ENCODE data around the gene DYRK1B.
"Not testable (repeated sequence)": the region's sequence is repeated elsewhere in the genome, so short reads cannot be mapped to it uniquely, and the experiment has no call there.

DYRK1B gene

DNA sequence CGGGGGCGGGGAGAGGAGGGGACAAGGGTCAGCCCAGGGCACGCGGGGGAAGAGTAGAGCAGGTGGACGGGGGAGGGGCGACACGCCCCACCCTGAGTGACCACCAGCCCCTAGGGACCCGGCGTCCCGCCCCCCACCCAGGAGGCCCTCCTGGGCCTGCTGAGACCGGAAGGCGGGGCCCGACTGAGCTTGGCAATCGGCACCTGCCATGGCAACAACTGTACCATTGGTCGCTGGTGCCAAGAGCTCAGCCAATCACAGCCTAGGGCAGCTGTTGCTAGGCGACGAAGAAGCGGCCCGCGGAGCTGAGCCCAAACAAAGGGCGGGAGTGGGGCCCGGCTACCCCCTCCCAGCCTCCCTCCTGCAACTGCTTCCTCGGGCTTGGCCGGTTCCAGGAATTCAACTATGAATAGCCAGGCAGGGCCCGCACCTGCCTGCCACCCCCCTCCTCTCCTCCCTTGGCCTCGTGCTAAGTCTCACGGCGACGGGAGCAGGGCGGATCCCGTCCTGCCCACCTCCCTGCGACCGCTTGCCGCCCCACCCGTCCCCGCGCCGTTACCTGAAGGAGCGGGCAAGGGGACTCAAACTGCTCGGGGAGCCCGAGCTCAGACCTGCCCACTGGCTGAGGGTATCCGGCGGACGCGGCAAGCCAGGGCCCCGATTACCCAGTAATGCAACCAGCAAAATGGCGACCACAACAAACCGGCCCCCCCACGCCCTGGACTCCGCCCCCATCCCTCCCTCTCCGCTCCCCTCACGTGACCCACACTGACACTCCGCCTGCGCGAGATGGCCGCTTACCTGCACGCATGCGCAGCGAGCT lies at the start of gene DYRK1B:
Gene DYRK1B (minus strand): TSS at position 699 of the 823 bp plus-strand sequence. CDS start 2,295 bp downstream, outside the sequence.
- H3K4me1 ChIP-seq (ENCODE audit: control insufficient read depth in 2 of 2, insufficient read depth in 2 of 2, low read length in 2 of 2): peaks cover 14% of the 10 kb centered on the region in 2 donors
- H3K9ac ChIP-seq (ENCODE audit: low read depth in 1 of 2, low read length in 2 of 2): peak within 1 kb of the TSS; percentile 60 to 84
- peak within 1 kb of the TSS; percentile 86 for H3K27ac ChIP-seq (ENCODE audit: low read depth in 2 of 2, low read length in 2 of 2)
- no peaks in the 10 kb centered on the region for H3K9me3 ChIP-seq (ENCODE audit: control insufficient read depth in 2 of 2, low read length in 2 of 2)
- peak within 1 kb of the TSS; percentile 88 for H3K4me3 ChIP-seq (ENCODE audit: low read length in 2 of 2)
- no peaks in the 10 kb centered on the region for H3K27me3 ChIP-seq (ENCODE audit: control insufficient read depth in 2 of 2, insufficient read depth in 2 of 2, low read length in 2 of 2)
- peaks cover 42 to 47% of the 10 kb centered on the region in 2 donors for H3K36me3 ChIP-seq (ENCODE audit: control insufficient read depth in 2 of 2, insufficient read depth in 2 of 2, low read length in 2 of 2)

GRCh38 chr19:39882645-39883044 lies 48.7 kb upstream of the DYRK1B start:
- H3K27ac ChIP-seq (ENCODE audit: low read depth in 2 of 2, low read length in 2 of 2); H3K4me3 ChIP-seq (ENCODE audit: low read length in 2 of 2); H3K4me1 ChIP-seq (ENCODE audit: control insufficient read depth in 2 of 2, insufficient read depth in 2 of 2, low read length in 2 of 2); H3K9ac ChIP-seq (ENCODE audit: low read depth in 1 of 2, low read length in 2 of 2); H3K27me3 ChIP-seq (ENCODE audit: control insufficient read depth in 2 of 2, insufficient read depth in 2 of 2, low read length in 2 of 2); H3K9me3 ChIP-seq (ENCODE audit: control insufficient read depth in 2 of 2, low read length in 2 of 2): not testable (repeated sequence)
- peaks cover 4 to 17% of the 10 kb centered on the region in 2 donors for H3K36me3 ChIP-seq (ENCODE audit: control insufficient read depth in 2 of 2, insufficient read depth in 2 of 2, low read length in 2 of 2)

DNA sequence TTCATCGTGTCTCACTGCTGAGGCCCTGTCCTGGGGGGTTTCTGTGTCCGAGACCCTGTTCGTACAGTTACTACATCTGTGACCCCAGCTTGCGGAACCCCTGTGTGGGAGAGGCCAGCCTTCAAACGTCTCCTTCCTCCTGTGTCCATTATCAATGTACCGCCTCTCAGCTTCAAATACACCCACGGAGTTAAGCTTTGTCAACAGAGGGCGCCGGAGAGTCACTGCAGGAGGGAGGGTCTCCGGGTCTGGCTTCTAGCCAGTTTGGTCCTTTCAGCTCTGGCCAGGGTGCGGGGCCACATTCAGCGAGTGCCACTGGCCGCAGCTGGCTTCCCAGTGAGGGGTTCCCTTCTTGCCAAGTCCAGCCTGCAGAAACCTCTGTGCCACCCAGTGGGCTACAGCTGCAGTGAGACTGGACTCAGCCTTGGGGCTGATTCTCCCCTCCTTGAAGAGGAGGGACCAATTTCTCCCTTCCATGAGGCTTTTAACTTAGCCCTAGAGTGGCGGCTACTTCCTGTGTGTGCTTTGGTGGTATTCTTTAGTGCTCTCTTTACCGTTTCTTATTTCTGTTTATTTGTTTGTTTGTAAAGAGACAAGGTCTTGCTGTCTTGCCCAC lies 47.6 kb upstream of the DYRK1B start:
- H3K27me3 ChIP-seq (ENCODE audit: control insufficient read depth in 2 of 2, insufficient read depth in 2 of 2, low read length in 2 of 2); H3K4me1 ChIP-seq (ENCODE audit: control insufficient read depth in 2 of 2, insufficient read depth in 2 of 2, low read length in 2 of 2); H3K27ac ChIP-seq (ENCODE audit: low read depth in 2 of 2, low read length in 2 of 2); H3K4me3 ChIP-seq (ENCODE audit: low read length in 2 of 2); H3K9ac ChIP-seq (ENCODE audit: low read depth in 1 of 2, low read length in 2 of 2); H3K9me3 ChIP-seq (ENCODE audit: control insufficient read depth in 2 of 2, low read length in 2 of 2): not testable (repeated sequence)
- peaks cover 4 to 17% of the 10 kb centered on the region in 2 donors for H3K36me3 ChIP-seq (ENCODE audit: control insufficient read depth in 2 of 2, insufficient read depth in 2 of 2, low read length in 2 of 2)

- H3K9ac ChIP-seq (ENCODE audit: low read depth in 1 of 2, low read length in 2 of 2); H3K4me3 ChIP-seq (ENCODE audit: low read length in 2 of 2); H3K27ac ChIP-seq (ENCODE audit: low read depth in 2 of 2, low read length in 2 of 2); H3K4me1 ChIP-seq (ENCODE audit: control insufficient read depth in 2 of 2, insufficient read depth in 2 of 2, low read length in 2 of 2); H3K9me3 ChIP-seq (ENCODE audit: control insufficient read depth in 2 of 2, low read length in 2 of 2); H3K27me3 ChIP-seq (ENCODE audit: control insufficient read depth in 2 of 2, insufficient read depth in 2 of 2, low read length in 2 of 2): not testable (repeated sequence)
- H3K36me3 ChIP-seq (ENCODE audit: control insufficient read depth in 2 of 2, insufficient read depth in 2 of 2, low read length in 2 of 2): peaks cover 4 to 14% of the 10 kb centered on the region in 2 donors
Measured at GRCh38 chr19:39880241-39880640, 46.3 kb upstream of the DYRK1B start.

GRCh38 chr19:39879796-39880195 lies 45.8 kb upstream of the DYRK1B start:
- H3K36me3 ChIP-seq (ENCODE audit: control insufficient read depth in 2 of 2, insufficient read depth in 2 of 2, low read length in 2 of 2): peaks cover 4 to 14% of the 10 kb centered on the region in 2 donors
- not testable (repeated sequence) for H3K9me3 ChIP-seq (ENCODE audit: control insufficient read depth in 2 of 2, low read length in 2 of 2); H3K27ac ChIP-seq (ENCODE audit: low read depth in 2 of 2, low read length in 2 of 2); H3K27me3 ChIP-seq (ENCODE audit: control insufficient read depth in 2 of 2, insufficient read depth in 2 of 2, low read length in 2 of 2); H3K9ac ChIP-seq (ENCODE audit: low read depth in 1 of 2, low read length in 2 of 2); H3K4me3 ChIP-seq (ENCODE audit: low read length in 2 of 2); H3K4me1 ChIP-seq (ENCODE audit: control insufficient read depth in 2 of 2, insufficient read depth in 2 of 2, low read length in 2 of 2)

GRCh38 chr19:39878866-39879265 lies 44.9 kb upstream of the DYRK1B start:
- H3K27me3 ChIP-seq (ENCODE audit: control insufficient read depth in 2 of 2, insufficient read depth in 2 of 2, low read length in 2 of 2); H3K9me3 ChIP-seq (ENCODE audit: control insufficient read depth in 2 of 2, low read length in 2 of 2); H3K4me1 ChIP-seq (ENCODE audit: control insufficient read depth in 2 of 2, insufficient read depth in 2 of 2, low read length in 2 of 2); H3K9ac ChIP-seq (ENCODE audit: low read depth in 1 of 2, low read length in 2 of 2); H3K27ac ChIP-seq (ENCODE audit: low read depth in 2 of 2, low read length in 2 of 2); H3K4me3 ChIP-seq (ENCODE audit: low read length in 2 of 2): not testable (repeated sequence)
- H3K36me3 ChIP-seq (ENCODE audit: control insufficient read depth in 2 of 2, insufficient read depth in 2 of 2, low read length in 2 of 2): peaks cover 8 to 18% of the 10 kb centered on the region in 2 donors

- H3K4me3 ChIP-seq (ENCODE audit: low read length in 2 of 2): no peak overlapping the region
- H3K9ac ChIP-seq (ENCODE audit: low read depth in 1 of 2, low read length in 2 of 2): no peak overlapping the region
- peaks cover 12 to 19% of the 10 kb centered on the region in 2 donors for H3K36me3 ChIP-seq (ENCODE audit: control insufficient read depth in 2 of 2, insufficient read depth in 2 of 2, low read length in 2 of 2)
- no peaks in the 10 kb centered on the region for H3K4me1 ChIP-seq (ENCODE audit: control insufficient read depth in 2 of 2, insufficient read depth in 2 of 2, low read length in 2 of 2)
- no peaks in the 10 kb centered on the region for H3K9me3 ChIP-seq (ENCODE audit: control insufficient read depth in 2 of 2, low read length in 2 of 2)
- H3K27ac ChIP-seq (ENCODE audit: low read depth in 2 of 2, low read length in 2 of 2): no peak overlapping the region
- no peaks in the 10 kb centered on the region for H3K27me3 ChIP-seq (ENCODE audit: control insufficient read depth in 2 of 2, insufficient read depth in 2 of 2, low read length in 2 of 2)
Measured at GRCh38 chr19:39878398-39878797, 44.4 kb upstream of the DYRK1B start.

- H3K27me3 ChIP-seq (ENCODE audit: control insufficient read depth in 2 of 2, insufficient read depth in 2 of 2, low read length in 2 of 2); H3K4me3 ChIP-seq (ENCODE audit: low read length in 2 of 2); H3K9ac ChIP-seq (ENCODE audit: low read depth in 1 of 2, low read length in 2 of 2); H3K9me3 ChIP-seq (ENCODE audit: control insufficient read depth in 2 of 2, low read length in 2 of 2); H3K4me1 ChIP-seq (ENCODE audit: control insufficient read depth in 2 of 2, insufficient read depth in 2 of 2, low read length in 2 of 2); H3K27ac ChIP-seq (ENCODE audit: low read depth in 2 of 2, low read length in 2 of 2): not testable (repeated sequence)
- H3K36me3 ChIP-seq (ENCODE audit: control insufficient read depth in 2 of 2, insufficient read depth in 2 of 2, low read length in 2 of 2): peaks cover 16 to 24% of the 10 kb centered on the region in 2 donors
Measured at GRCh38 chr19:39877982-39878381, 44.0 kb upstream of the DYRK1B start.

- H3K36me3 ChIP-seq (ENCODE audit: control insufficient read depth in 2 of 2, insufficient read depth in 2 of 2, low read length in 2 of 2): peaks cover 16 to 27% of the 10 kb centered on the region in 2 donors
- H3K27me3 ChIP-seq (ENCODE audit: control insufficient read depth in 2 of 2, insufficient read depth in 2 of 2, low read length in 2 of 2); H3K9me3 ChIP-seq (ENCODE audit: control insufficient read depth in 2 of 2, low read length in 2 of 2); H3K4me3 ChIP-seq (ENCODE audit: low read length in 2 of 2); H3K9ac ChIP-seq (ENCODE audit: low read depth in 1 of 2, low read length in 2 of 2); H3K27ac ChIP-seq (ENCODE audit: low read depth in 2 of 2, low read length in 2 of 2); H3K4me1 ChIP-seq (ENCODE audit: control insufficient read depth in 2 of 2, insufficient read depth in 2 of 2, low read length in 2 of 2): not testable (repeated sequence)
Measured at GRCh38 chr19:39877488-39877887, 43.5 kb upstream of the DYRK1B start.

- H3K9me3 ChIP-seq (ENCODE audit: control insufficient read depth in 2 of 2, low read length in 2 of 2); H3K9ac ChIP-seq (ENCODE audit: low read depth in 1 of 2, low read length in 2 of 2); H3K4me1 ChIP-seq (ENCODE audit: control insufficient read depth in 2 of 2, insufficient read depth in 2 of 2, low read length in 2 of 2); H3K27ac ChIP-seq (ENCODE audit: low read depth in 2 of 2, low read length in 2 of 2); H3K27me3 ChIP-seq (ENCODE audit: control insufficient read depth in 2 of 2, insufficient read depth in 2 of 2, low read length in 2 of 2); H3K4me3 ChIP-seq (ENCODE audit: low read length in 2 of 2): not testable (repeated sequence)
- H3K36me3 ChIP-seq (ENCODE audit: control insufficient read depth in 2 of 2, insufficient read depth in 2 of 2, low read length in 2 of 2): peaks cover 22 to 36% of the 10 kb centered on the region in 2 donors
Measured at GRCh38 chr19:39876486-39876885, 42.5 kb upstream of the DYRK1B start.

Measured in mucosa of rectum (tissue), 2 donors.